BJ (cell line): ENCODE measurements around the gene DOCK3. TPM values are rescaled to one million over a fixed set of nuclear protein-coding genes. Genes with fewer than 3 reads are reported as not detected.

Source experiments
- CTCF ChIA-PET: fragments of 350-600 bp; formaldehyde crosslinking; extraction: SDS; loops from one replicate; lab custom pipeline; 2021; ENCODE audit warnings: antibody characterized with exemption, inconsistent platforms; lab: Yijun Ruan, JAX
- POLR2A ChIA-PET: fragments of 300-600 bp; sonication (Branson Sonifier 250); formaldehyde crosslinking; extraction: SDS; loops from one replicate; lab custom pipeline; 2021; ENCODE audit warnings: antibody characterized with exemption; lab: Charles Lee
- DNase-seq: peaks from one replicate; pipeline ENCODE4 v3.0.0-alpha.2; 2011; ENCODE audit warnings: low read depth
- H3K27me3 ChIP-seq: 2 replicates; pipeline ENCODE4 v1.6.0; 2011; ENCODE audit warnings: low read length; ENCODE audit not compliant: control insufficient read depth, insufficient read depth
- H3K36me3 ChIP-seq: 2 replicates; pipeline ENCODE4 v1.5.1; 2011; ENCODE audit warnings: low read length; ENCODE audit not compliant: control insufficient read depth, insufficient read depth
- H3K4me3 ChIP-seq: 2 replicates; pipeline ENCODE4 v1.5.1; 2011; ENCODE audit warnings: low read depth, mild to moderate bottlenecking, control low read depth, low read length
- polyA plus RNA-seq: library from polyadenylated mRNA; depleted of rRNA; stranded (reverse); fragments of >200 nt; gene quantifications from 2 replicates; pipeline ENCODE4 v1.2.3, GENCODE V29; 2011
- TF ChIP-seq, protein P1 (sequence below): IDR thresholded peaks from 2 replicates; pipeline ENCODE4 v1.5.1; 2011; ENCODE audit warnings: low read depth, mild to moderate bottlenecking, control low read depth, inconsistent platforms, low read length, moderate library complexity; ENCODE audit not compliant: insufficient read depth

The DOCK3 gene
- polyA plus RNA-seq, 1 experiment = 0.09 TPM

DNA sequence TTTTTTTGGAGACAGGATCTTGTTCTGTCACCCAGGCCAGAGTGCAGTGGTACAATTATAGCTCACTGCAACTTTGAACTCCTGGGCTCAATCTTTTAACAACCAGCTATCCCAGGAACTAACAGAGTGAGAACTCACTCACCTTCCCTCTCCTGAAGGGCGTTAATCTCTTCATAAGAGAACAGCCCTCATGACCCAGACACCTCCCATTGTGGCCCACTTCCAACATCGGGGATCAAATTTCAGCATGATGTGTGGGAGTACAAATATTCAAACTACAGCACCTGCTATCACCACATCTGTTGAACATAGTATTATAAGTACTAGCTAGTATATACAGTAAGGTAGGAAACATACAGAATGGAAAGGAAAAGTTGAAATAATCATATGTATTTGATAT, 132.5 kb downstream of the DOCK3 start:
- TF ChIP-seq, protein P1, sequence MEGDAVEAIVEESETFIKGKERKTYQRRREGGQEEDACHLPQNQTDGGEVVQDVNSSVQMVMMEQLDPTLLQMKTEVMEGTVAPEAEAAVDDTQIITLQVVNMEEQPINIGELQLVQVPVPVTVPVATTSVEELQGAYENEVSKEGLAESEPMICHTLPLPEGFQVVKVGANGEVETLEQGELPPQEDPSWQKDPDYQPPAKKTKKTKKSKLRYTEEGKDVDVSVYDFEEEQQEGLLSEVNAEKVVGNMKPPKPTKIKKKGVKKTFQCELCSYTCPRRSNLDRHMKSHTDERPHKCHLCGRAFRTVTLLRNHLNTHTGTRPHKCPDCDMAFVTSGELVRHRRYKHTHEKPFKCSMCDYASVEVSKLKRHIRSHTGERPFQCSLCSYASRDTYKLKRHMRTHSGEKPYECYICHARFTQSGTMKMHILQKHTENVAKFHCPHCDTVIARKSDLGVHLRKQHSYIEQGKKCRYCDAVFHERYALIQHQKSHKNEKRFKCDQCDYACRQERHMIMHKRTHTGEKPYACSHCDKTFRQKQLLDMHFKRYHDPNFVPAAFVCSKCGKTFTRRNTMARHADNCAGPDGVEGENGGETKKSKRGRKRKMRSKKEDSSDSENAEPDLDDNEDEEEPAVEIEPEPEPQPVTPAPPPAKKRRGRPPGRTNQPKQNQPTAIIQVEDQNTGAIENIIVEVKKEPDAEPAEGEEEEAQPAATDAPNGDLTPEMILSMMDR = no peak
- POLR2A ChIA-PET = no interaction called here
- CTCF ChIA-PET = no interaction called here

DNA sequence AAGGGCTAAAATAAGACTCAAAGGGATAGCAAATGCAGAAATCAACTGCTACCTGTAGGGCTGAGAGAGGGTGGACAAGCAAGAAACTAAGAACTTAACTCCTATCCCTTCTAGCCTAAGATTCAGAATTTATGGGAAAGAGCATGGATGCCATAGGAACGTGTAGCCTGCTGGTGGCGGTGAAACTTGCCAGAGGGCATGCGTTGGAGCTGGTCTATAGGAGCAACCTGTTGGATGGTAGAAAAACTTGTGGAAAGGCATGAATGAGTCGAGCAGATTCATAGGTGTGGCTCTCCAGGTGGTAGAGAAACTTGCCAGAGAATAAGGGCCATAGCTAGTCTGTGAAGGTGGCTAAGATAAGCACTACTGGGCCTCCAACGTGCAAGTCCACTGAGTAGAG, 137.2 kb downstream of the DOCK3 start:
- no peak for DNase-seq
- TF ChIP-seq, protein P1 = no peak
- CTCF ChIA-PET = interaction anchor here (0.6 kb wide), 1 partner anchor 1635 kb away, joined by 3 read pairs; no protein-coding TSS in a partner anchor
- POLR2A ChIA-PET = no interaction called here
- no peaks in the 10 kb centered on the region for H3K27me3 ChIP-seq
- no peak overlapping the region for H3K4me3 ChIP-seq
- no peaks in the 10 kb centered on the region for H3K36me3 ChIP-seq

More for the DNA sequence above, 132.5 kb downstream of the DOCK3 start:
- Histone ChIP-seq H3K4me3 (no peak overlapping the region), H3K27me3 (no peaks in the 10 kb centered on the region), H3K36me3 (no peaks in the 10 kb centered on the region)
- DNase-seq = no peak

DNA sequence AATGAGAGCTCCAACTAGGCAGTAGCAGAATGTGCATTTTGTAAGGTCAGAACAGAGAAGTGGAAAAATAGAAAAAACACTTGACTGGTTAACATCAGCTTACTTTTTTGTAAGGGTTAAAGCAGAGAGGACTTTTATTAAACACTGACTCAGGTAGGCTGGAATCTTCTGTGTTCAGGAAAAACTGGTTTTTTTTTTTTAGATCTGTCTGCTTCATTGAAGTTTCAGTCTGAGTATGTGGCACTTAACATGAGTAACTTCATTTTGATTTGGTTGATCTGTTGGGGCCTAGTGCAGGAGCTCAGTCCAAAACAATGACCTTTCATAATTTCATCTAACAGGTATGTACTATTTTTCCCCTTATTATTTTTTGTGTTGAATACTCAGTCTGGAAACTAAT, 141.1 kb downstream of the DOCK3 start:
- H3K27me3 ChIP-seq = no peaks in the 10 kb centered on the region
- CTCF ChIA-PET = no interaction called here

DNA sequence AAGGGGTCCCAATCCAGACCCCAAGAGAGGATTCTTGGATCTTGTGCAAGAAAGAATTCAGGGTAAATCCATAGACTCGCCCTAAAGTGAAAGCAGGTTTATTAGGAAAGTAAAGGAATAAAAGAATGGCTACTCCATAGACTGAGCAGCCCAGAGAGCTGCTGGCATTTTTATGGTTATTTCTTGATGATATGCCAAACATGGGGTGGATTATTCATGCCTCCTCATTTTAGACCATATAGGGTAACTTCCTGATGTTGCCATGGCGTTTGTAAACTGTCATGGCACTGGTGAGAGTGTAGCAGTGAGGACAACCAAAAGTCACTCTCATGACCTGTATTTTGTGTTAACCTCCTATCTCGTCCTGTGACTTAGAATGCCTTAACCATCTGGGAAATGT, 142.2 kb downstream of the DOCK3 start:
- POLR2A ChIA-PET = no interaction called here
- CTCF ChIA-PET = no interaction called here
- no peak for DNase-seq
- TF ChIP-seq, protein P1 = no peak
- no peaks in the 10 kb centered on the region for H3K36me3 ChIP-seq
- no peak overlapping the region for H3K4me3 ChIP-seq
- no peaks in the 10 kb centered on the region for H3K27me3 ChIP-seq

More for the DNA sequence above, 141.1 kb downstream of the DOCK3 start:
- no peak for DNase-seq
- H3K4me3 ChIP-seq = no peak overlapping the region
- TF ChIP-seq, protein P1 = no peak
- no peaks in the 10 kb centered on the region for H3K36me3 ChIP-seq
- POLR2A ChIA-PET = no interaction called here

DNA sequence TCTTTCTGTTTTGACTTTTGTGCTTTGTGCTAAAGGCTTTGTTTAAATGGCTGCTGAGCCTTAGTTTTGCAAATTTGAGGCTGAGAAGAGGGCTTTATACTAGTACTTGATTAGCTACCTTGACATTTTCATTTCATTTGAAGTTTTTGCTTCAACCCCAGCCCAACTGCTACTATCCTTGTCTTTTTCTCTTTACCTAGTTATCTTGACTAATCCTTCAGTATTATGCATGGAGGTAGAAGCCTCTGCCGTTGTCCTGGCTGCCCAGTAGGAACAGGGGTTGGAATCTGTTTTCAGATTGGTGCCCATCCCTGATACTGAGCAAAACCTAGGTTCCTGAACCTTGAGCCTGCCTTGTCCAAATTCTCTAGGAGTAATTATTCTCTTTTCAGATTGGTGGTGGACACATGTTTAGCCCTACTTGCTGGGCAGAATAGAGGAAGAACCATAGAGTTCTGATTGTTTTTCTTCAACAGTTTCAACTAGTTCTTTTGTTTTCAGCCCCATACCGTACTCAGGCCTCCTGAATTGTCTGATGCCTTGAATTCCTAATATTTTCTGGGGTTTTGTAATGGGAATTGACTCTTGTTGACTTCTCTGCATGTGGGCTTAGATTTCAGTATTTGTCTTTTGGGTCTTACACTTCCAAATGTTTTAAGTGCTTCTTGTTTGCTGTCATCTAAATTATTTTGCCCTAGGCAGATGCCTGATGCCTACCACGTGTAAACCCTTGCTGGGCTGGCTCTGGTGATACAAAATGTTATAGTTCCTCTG, 143.2 kb downstream of the DOCK3 start:
- Histone ChIP-seq H3K27me3 (no peaks in the 10 kb centered on the region), H3K36me3 (no peaks in the 10 kb centered on the region), H3K4me3 (no peak overlapping the region)
- TF ChIP-seq, protein P1 = no peak
- POLR2A ChIA-PET = no interaction called here
- DNase-seq = no peak
- CTCF ChIA-PET = no interaction called here
